Measurements from ENCODE around the gene NEUROD6. TPM values are rescaled to one million over a fixed set of nuclear protein-coding genes. Genes with fewer than 3 reads are reported as not detected.

Gene NEUROD6
- total and polyA plus RNA-seq, 2 donors (not counting 3 experiments of a cell fraction or from before 2014, with no cell fraction given) = not detected

DNA sequence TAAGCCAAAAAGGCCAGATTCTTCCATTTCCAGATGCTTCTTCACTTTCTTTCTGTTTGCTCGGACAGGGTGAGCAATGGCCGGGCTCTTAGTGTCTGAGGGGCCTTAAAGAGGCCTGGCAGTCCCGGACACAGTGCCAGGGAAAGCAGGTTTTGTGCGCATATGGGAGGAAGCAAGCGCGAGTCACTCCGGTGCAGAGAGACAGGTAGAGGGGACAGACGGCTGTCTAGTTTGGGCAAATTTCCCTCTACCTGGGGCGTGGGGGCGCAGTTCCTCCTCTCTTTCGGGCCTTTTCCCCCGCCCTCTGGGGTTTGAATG lies 4.7 kb downstream of the NEUROD6 start:
- Histone ChIP-seq H3K4me3 (replicated peaks in 1 of 3; ENCODE audit: insufficient read depth in 1 of 3, low read depth in 1 of 3, low read length in 3 of 3) (no peak overlapping the region), H3K9me3 (replicated peaks; ENCODE audit: control insufficient read depth, insufficient read depth, low read length) (no peaks in the 10 kb centered on the region), H3K27ac (ENCODE audit: insufficient read depth, low read depth, low read length) (no peak overlapping the region), H4K20me1 (replicated peaks; ENCODE audit: control insufficient read depth, extremely low read depth, insufficient read depth, low read length) (no peaks in the 10 kb centered on the region), H3K36me3 (ENCODE audit: control insufficient read depth in 2 of 2, extremely low read depth in 1 of 2, insufficient read depth in 2 of 2, low read length in 2 of 2) (no peaks in the 10 kb centered on the region), H3K9me1 (replicated peaks; ENCODE audit: control insufficient read depth, extremely low read depth, insufficient read depth, low read length) (no peaks in the 10 kb centered on the region), H2AFZ (ENCODE audit: low read depth, low read length) (no peak overlapping the region), H3K9ac (replicated peaks; ENCODE audit: extremely low read depth, insufficient read depth, low read length) (no peak overlapping the region), H3K4me2 (ENCODE audit: insufficient read depth, low read length) (no peak overlapping the region), H3K79me2 (ENCODE audit: control insufficient read depth, insufficient read depth, low read length) (no peaks in the 10 kb centered on the region), H3K27me3 (ENCODE audit: control insufficient read depth in 2 of 2, insufficient read depth in 2 of 2, low read length in 2 of 2) (peaks cover 14 to 29% of the 10 kb centered on the region in 2 experiments), H3K4me1 (ENCODE audit: control insufficient read depth, extremely low read depth, insufficient read depth, low read length) (no peaks in the 10 kb centered on the region)
- TF ChIP-seq, protein P1, sequence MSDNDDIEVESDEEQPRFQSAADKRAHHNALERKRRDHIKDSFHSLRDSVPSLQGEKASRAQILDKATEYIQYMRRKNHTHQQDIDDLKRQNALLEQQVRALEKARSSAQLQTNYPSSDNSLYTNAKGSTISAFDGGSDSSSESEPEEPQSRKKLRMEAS (IDR thresholded peaks at IDR 0.05; ENCODE audit: insufficient read depth, insufficient read length) = no peak
- intact Hi-C loops (cut with micrococcal nuclease) (no loop called here), dilution Hi-C loops (cut with MboI; ENCODE audit: extremely low pct_ligation_motif_present, low sequenced_read_pairs) (no loop called here)
- ChIA-PET POLR2A (no interaction called here), CTCF (interaction anchor here (0.6 kb wide), 1 partner anchor 80 kb away, joined by 3 read pairs; no protein-coding TSS in a partner anchor)
- no TSS peak for BruUV-seq (replicated peaks)
- DNase-seq (ENCODE audit: low read depth, low spot score) (no peak), FAIRE-seq (no peak)

DNA sequence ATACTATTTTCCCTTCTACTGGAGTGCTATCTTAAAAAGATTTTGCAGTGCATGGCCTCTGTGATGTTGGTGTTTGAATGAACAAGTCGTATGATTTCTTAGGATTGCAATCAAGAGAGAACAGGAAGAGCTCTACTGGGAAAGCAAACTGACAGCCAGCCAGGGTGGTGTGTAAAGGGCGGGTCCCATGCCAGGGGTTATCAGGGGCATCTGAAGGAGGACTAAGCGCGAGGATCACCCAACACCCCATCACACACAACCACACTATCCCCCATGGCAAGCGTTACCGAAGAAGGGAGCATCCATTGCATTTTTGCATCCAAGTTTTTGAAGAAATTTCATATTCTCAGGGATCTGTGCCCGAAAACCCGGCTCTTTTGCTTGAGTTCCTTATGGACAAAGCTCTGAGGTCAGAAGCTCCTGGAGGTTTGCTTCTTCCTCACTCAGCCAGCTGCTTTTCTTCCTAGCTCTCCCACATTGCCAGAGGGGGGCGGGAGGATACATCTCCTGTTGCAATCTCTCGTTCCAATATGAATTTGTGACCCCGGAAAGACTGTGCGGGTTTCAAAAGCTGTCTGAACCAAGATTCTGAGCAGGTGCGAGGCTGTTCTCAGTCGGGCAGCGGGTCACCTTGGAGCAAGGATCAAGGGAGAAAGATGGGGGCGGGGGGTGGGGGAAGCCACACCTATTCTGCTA lies 5.2 kb downstream of the NEUROD6 start:
- H3K9me1 ChIP-seq (replicated peaks; ENCODE audit: control insufficient read depth, extremely low read depth, insufficient read depth, low read length) = no peaks in the 10 kb centered on the region
- no TSS peak for BruUV-seq (replicated peaks)
- ChIA-PET CTCF (interaction anchor here (0.6 kb wide), 1 partner anchor 80 kb away, joined by 3 read pairs; no protein-coding TSS in a partner anchor), POLR2A (no interaction called here)
- dilution Hi-C loops (cut with MboI; ENCODE audit: extremely low pct_ligation_motif_present, low sequenced_read_pairs) (no loop called here), intact Hi-C loops (cut with micrococcal nuclease) (no loop called here)
- no peak overlapping the region for H3K9ac ChIP-seq (replicated peaks; ENCODE audit: extremely low read depth, insufficient read depth, low read length)
- H3K27ac ChIP-seq (ENCODE audit: insufficient read depth, low read depth, low read length) = no peak overlapping the region
- TF ChIP-seq, protein P1 (IDR thresholded peaks at IDR 0.05; ENCODE audit: insufficient read depth, insufficient read length) = no peak
- no peak for TF ChIP-seq POLR2AphosphoS5 (IDR thresholded peaks at IDR 0.05; ENCODE audit: insufficient read depth, low read depth, low read length)
- no peak for TF ChIP-seq MYC (IDR thresholded peaks at IDR 0.05; ENCODE audit: low read depth, low read length)
- no peak for TF ChIP-seq POLR2A (IDR thresholded peaks at IDR 0.05; ENCODE audit: low read depth, low read length)
- TF ChIP-seq JUN (IDR thresholded peaks at IDR 0.05; ENCODE audit: borderline replicate concordance, insufficient read depth, insufficient read length, low read depth) = no peak
- no peak for TF ChIP-seq FOS (IDR thresholded peaks at IDR 0.05; ENCODE audit: borderline replicate concordance, insufficient read depth, low read length)
- no peak for TF ChIP-seq GATA2 (IDR thresholded peaks at IDR 0.05; ENCODE audit: insufficient read depth, insufficient read length, low read depth, low read length)
- TF ChIP-seq, protein P2, sequence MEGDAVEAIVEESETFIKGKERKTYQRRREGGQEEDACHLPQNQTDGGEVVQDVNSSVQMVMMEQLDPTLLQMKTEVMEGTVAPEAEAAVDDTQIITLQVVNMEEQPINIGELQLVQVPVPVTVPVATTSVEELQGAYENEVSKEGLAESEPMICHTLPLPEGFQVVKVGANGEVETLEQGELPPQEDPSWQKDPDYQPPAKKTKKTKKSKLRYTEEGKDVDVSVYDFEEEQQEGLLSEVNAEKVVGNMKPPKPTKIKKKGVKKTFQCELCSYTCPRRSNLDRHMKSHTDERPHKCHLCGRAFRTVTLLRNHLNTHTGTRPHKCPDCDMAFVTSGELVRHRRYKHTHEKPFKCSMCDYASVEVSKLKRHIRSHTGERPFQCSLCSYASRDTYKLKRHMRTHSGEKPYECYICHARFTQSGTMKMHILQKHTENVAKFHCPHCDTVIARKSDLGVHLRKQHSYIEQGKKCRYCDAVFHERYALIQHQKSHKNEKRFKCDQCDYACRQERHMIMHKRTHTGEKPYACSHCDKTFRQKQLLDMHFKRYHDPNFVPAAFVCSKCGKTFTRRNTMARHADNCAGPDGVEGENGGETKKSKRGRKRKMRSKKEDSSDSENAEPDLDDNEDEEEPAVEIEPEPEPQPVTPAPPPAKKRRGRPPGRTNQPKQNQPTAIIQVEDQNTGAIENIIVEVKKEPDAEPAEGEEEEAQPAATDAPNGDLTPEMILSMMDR (IDR thresholded peaks at IDR 0.05; ENCODE audit: extremely low read depth in 1 of 2, insufficient read depth in 1 of 2, low read depth in 1 of 2, low read length in 2 of 2) = no peak
- no peak for TF ChIP-seq EZH2 (IDR thresholded peaks at IDR 0.05; ENCODE audit: borderline replicate concordance, low read depth, low read length, severe bottlenecking)
- H3K4me1 ChIP-seq (ENCODE audit: control insufficient read depth, extremely low read depth, insufficient read depth, low read length) = no peaks in the 10 kb centered on the region
- H3K9me3 ChIP-seq (replicated peaks; ENCODE audit: control insufficient read depth, insufficient read depth, low read length) = no peaks in the 10 kb centered on the region
- H3K36me3 ChIP-seq (ENCODE audit: control insufficient read depth in 2 of 2, extremely low read depth in 1 of 2, insufficient read depth in 2 of 2, low read length in 2 of 2) = no peaks in the 10 kb centered on the region
- no peak overlapping the region for H3K4me2 ChIP-seq (ENCODE audit: insufficient read depth, low read length)
- H3K4me3 ChIP-seq (replicated peaks in 1 of 3; ENCODE audit: insufficient read depth in 1 of 3, low read depth in 1 of 3, low read length in 3 of 3) = no peak overlapping the region
- no peak overlapping the region for H2AFZ ChIP-seq (ENCODE audit: low read depth, low read length)
- peaks cover 14 to 29% of the 10 kb centered on the region in 2 experiments for H3K27me3 ChIP-seq (ENCODE audit: control insufficient read depth in 2 of 2, insufficient read depth in 2 of 2, low read length in 2 of 2)
- H3K79me2 ChIP-seq (ENCODE audit: control insufficient read depth, insufficient read depth, low read length) = no peaks in the 10 kb centered on the region
- H4K20me1 ChIP-seq (replicated peaks; ENCODE audit: control insufficient read depth, extremely low read depth, insufficient read depth, low read length) = no peaks in the 10 kb centered on the region
- FAIRE-seq (no peak), DNase-seq (ENCODE audit: low read depth, low spot score) (no peak)

Data from endothelial cell of umbilical vein (primary cell).